ENCODE results near the gene GPR39.

The GPR39 gene

GRCh38 chr2:132482821-132483220 lies 66.2 kb downstream of the GPR39 start:
- TF ChIP-seq CTCF (IDR thresholded peaks at IDR 0.05): no peak

- TF ChIP-seq CTCF (IDR thresholded peaks at IDR 0.05): no peak
Observed at GRCh38 chr2:132484144-132484543, 67.5 kb downstream of the GPR39 start.

DNA sequence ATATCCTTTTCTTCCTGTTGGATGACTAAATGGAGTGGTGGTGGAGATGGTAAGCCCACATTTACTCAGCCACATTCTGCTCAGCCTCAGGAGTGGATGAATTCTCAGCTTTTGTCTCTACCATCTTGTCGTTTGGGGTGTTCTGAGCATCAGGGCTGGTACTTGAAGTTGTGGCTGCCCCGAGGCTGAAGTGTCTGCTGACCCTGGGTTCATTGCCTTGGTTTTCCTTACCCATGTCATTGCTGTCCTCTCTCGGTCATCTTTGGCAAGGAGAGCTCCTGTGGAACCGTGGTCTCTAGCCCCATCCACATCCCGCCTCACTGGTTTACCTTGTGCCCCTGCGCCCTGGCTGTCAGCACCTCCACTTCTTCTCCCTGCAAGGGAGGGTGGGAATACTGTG lies 71.9 kb downstream of the GPR39 start:
- TF ChIP-seq CTCF (IDR thresholded peaks at IDR 0.05): no peak

DNA sequence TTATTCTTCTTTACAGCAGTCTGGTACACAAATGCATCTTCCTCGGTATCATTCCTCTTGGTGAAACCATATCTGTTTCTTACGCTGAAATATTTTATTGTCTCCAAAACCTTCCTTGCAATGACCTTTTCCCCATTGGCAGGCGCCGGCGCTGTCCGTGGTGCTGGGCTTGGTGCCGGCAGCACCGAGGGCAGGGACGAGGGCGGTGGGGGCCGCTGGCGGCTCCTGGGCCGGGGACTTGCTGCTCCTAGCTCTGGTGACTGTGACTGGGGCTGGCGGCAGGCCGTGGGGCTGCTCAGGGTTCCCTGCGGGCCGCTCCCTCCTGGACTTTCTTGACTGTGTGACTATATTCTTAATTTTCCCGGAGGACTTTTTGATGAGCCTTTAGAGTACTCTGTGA lies 72.5 kb downstream of the GPR39 start:
- TF ChIP-seq CTCF (IDR thresholded peaks at IDR 0.05): no peak

DNA sequence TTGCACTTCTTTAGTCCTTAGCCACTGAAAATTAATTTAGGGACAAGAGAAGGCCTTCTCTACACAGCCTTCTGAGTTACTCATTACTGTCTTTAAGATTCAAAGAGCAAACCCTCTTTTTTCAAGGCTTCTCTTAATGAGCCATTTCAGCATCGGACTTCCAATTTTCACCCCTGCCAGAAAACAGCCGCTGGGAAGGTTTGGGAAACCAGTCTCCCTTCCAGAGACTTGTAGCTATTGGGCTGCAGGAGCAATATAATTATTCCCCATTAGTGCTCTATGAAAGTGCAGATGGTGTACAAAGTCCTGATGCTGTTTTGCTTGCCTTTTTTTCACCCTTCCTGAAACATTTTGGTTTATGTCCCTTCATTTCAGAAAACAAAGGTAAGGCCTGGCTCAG lies 79.3 kb downstream of the GPR39 start:
- no peak for TF ChIP-seq CTCF (IDR thresholded peaks at IDR 0.05)

DNA sequence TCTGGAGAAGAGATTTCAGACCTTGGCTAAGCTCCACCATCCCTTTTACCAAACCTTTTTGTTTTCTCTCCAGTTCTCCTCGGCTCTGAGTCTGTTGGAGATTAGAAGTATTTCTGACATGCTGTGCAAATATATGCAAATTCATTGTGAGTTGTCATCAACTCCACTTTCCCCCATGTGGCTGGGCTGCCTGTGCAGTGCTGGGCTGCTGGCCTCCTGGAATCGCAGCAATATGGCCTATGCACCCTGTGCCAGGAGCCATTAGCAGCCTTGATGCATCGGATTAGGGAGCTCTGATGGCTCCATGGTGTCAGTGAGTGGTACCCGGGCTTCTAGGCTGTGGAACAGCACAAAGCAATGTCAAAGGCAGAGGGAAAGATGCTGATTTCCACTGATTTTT lies 80.0 kb downstream of the GPR39 start:
- TF ChIP-seq CTCF (IDR thresholded peaks at IDR 0.05): no peak

GRCh38 chr2:132497591-132497990 lies 81.0 kb downstream of the GPR39 start:
- no peak for TF ChIP-seq CTCF (IDR thresholded peaks at IDR 0.05)

- no peak for TF ChIP-seq CTCF (IDR thresholded peaks at IDR 0.05)
Observed at GRCh38 chr2:132503701-132504100, 87.1 kb downstream of the GPR39 start.

Measured in LNCAP (cell line).